ENCODE data around the gene POMC.
"Not testable (repeated sequence)": the region's sequence is repeated elsewhere in the genome, so short reads cannot be mapped to it uniquely, and the experiment has no call there.

POMC gene

GRCh38 chr2:25164561-25164960 is 3.8 kb downstream of the POMC start:
- H3K27me3 ChIP-seq (ENCODE audit: control insufficient read depth in 5 of 5, insufficient read depth in 4 of 5, low read length in 5 of 5), result peaks cover 30 to 53% (median 33%) of the 10 kb centered on the region in 5 donors

GRCh38 chr2:25162061-25162460 is 6.3 kb downstream of the POMC start:
- H3K27ac ChIP-seq (ENCODE audit: low read depth, low read length), result not testable (repeated sequence)
- H3K4me3 ChIP-seq (ENCODE audit: low read depth in 1 of 5, low read length in 5 of 5), result peak overlapping the region in 4 of 5 donors; percentile 56 to 77 (median 65)

More at GRCh38 chr2:25164561-25164960, 3.8 kb downstream of the POMC start:
- Histone ChIP-seq H3K9me3 (ENCODE audit: control insufficient read depth in 5 of 5, low read length in 5 of 5) (no peaks in the 10 kb centered on the region), H3K27ac (ENCODE audit: low read depth, low read length) (no peak overlapping the region), H3K9ac (ENCODE audit: low read length in 5 of 5) (no peak overlapping the region), H3K4me1 (ENCODE audit: control insufficient read depth in 5 of 5, insufficient read depth in 5 of 5, low read length in 5 of 5) (peaks cover 2 to 26% (median 17%) of the 10 kb centered on the region in 5 donors), H3K4me3 (ENCODE audit: low read depth in 1 of 5, low read length in 5 of 5) (no peak overlapping the region), H3K36me3 (ENCODE audit: control insufficient read depth in 5 of 5, insufficient read depth in 5 of 5, low read length in 5 of 5) (no peaks in the 10 kb centered on the region)

GRCh38 chr2:25161055-25161781 is 7.2 kb downstream of the POMC start:
- Histone ChIP-seq H3K36me3 (ENCODE audit: control insufficient read depth in 5 of 5, insufficient read depth in 5 of 5, low read length in 5 of 5) (peaks cover 0 to 4% (median 0%) of the 10 kb centered on the region in 5 donors), H3K9me3 (ENCODE audit: control insufficient read depth in 5 of 5, low read length in 5 of 5) (no peaks in the 10 kb centered on the region), H3K27me3 (ENCODE audit: control insufficient read depth in 5 of 5, insufficient read depth in 4 of 5, low read length in 5 of 5) (peaks cover 6 to 22% (median 18%) of the 10 kb centered on the region in 5 donors), H3K9ac (ENCODE audit: low read length in 5 of 5) (peak overlapping the region in 3 of 5 donors; percentile 9 to 56 (median 39)), H3K4me3 (ENCODE audit: low read depth in 1 of 5, low read length in 5 of 5) (peak overlapping the region in 4 of 5 donors; percentile 57 to 77 (median 65)), H3K27ac (ENCODE audit: low read depth, low read length) (no peak overlapping the region), H3K4me1 (ENCODE audit: control insufficient read depth in 5 of 5, insufficient read depth in 5 of 5, low read length in 5 of 5) (peaks cover 2 to 15% (median 10%) of the 10 kb centered on the region in 5 donors)

More at GRCh38 chr2:25162061-25162460, 6.3 kb downstream of the POMC start:
- Histone ChIP-seq H3K4me1 (ENCODE audit: control insufficient read depth in 5 of 5, insufficient read depth in 5 of 5, low read length in 5 of 5) (peaks cover 2 to 15% (median 10%) of the 10 kb centered on the region in 5 donors), H3K27me3 (ENCODE audit: control insufficient read depth in 5 of 5, insufficient read depth in 4 of 5, low read length in 5 of 5) (peaks cover 12 to 29% (median 22%) of the 10 kb centered on the region in 5 donors)
- not testable (repeated sequence) for H3K9me3 ChIP-seq (ENCODE audit: control insufficient read depth in 5 of 5, low read length in 5 of 5); H3K36me3 ChIP-seq (ENCODE audit: control insufficient read depth in 5 of 5, insufficient read depth in 5 of 5, low read length in 5 of 5); H3K9ac ChIP-seq (ENCODE audit: low read length in 5 of 5)

DNA sequence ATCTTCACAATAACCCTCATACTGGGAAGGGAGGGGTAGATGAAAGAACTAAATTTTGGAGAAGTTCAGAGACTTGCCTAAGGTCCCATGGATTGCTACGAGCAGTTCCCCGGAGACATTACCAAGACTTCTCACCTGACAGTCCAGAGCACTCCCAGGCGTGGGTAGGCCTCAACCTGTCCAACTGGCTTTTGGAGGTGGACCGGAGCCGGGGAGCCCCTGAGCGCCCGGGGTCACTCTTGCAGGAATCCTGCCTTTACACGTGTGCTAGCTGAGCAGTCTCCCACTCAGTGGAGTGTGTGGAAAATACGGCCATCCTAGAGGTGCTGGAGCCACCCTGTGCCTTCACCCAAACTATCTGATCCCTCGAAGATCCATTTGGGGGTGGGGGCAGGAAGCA is 8.0 kb downstream of the POMC start:
- H3K36me3 ChIP-seq (ENCODE audit: control insufficient read depth in 5 of 5, insufficient read depth in 5 of 5, low read length in 5 of 5), result peaks cover 0 to 6% (median 0%) of the 10 kb centered on the region in 5 donors
- H3K9me3 ChIP-seq (ENCODE audit: control insufficient read depth in 5 of 5, low read length in 5 of 5), result no peaks in the 10 kb centered on the region
- no peak overlapping the region for H3K9ac ChIP-seq (ENCODE audit: low read length in 5 of 5)
- H3K27ac ChIP-seq (ENCODE audit: low read depth, low read length), result no peak overlapping the region
- peak overlapping the region in 3 of 5 donors; percentile 57 to 77 (median 72) for H3K4me3 ChIP-seq (ENCODE audit: low read depth in 1 of 5, low read length in 5 of 5)
- H3K27me3 ChIP-seq (ENCODE audit: control insufficient read depth in 5 of 5, insufficient read depth in 4 of 5, low read length in 5 of 5), result peaks cover 0 to 16% (median 11%) of the 10 kb centered on the region in 5 donors
- H3K4me1 ChIP-seq (ENCODE audit: control insufficient read depth in 5 of 5, insufficient read depth in 5 of 5, low read length in 5 of 5), result peaks cover 2 to 15% (median 10%) of the 10 kb centered on the region in 5 donors

GRCh38 chr2:25159949-25160348 is 8.4 kb downstream of the POMC start:
- no peak overlapping the region for H3K9ac ChIP-seq (ENCODE audit: low read length in 5 of 5)
- no peak overlapping the region for H3K27ac ChIP-seq (ENCODE audit: low read depth, low read length)
- H3K4me3 ChIP-seq (ENCODE audit: low read depth in 1 of 5, low read length in 5 of 5), result no peak overlapping the region
- H3K36me3 ChIP-seq (ENCODE audit: control insufficient read depth in 5 of 5, insufficient read depth in 5 of 5, low read length in 5 of 5), result peaks cover 0 to 6% (median 0%) of the 10 kb centered on the region in 5 donors
- peaks cover 2 to 15% (median 10%) of the 10 kb centered on the region in 5 donors for H3K4me1 ChIP-seq (ENCODE audit: control insufficient read depth in 5 of 5, insufficient read depth in 5 of 5, low read length in 5 of 5)
- H3K27me3 ChIP-seq (ENCODE audit: control insufficient read depth in 5 of 5, insufficient read depth in 4 of 5, low read length in 5 of 5), result peaks cover 0 to 13% (median 8%) of the 10 kb centered on the region in 5 donors
- H3K9me3 ChIP-seq (ENCODE audit: control insufficient read depth in 5 of 5, low read length in 5 of 5), result no peaks in the 10 kb centered on the region

- Histone ChIP-seq H3K4me1 (ENCODE audit: control insufficient read depth in 5 of 5, insufficient read depth in 5 of 5, low read length in 5 of 5) (peaks cover 2 to 15% (median 10%) of the 10 kb centered on the region in 5 donors), H3K9ac (ENCODE audit: low read length in 5 of 5) (no peak overlapping the region)
Observed at GRCh38 chr2:25158096-25158852, 10.1 kb downstream of the POMC start.

DNA sequence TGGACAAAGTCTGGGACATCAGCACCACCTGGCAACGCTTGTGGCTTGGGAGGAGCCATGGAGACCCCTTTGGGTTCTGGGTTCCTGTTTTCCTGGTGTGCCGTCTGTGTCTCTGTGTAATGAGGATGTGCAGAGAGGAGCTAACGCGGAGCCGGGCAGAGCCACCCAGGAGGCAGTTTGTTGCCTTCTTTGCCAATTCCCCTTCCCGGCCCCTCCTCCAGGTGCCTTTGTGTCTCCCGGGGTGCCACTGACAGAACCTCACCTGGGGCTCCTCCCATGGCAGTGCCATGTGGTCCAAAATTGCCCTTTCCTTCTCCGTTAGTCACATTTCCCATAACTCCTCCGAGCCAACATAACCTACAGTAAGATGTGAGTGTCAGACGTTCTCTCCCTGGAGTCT is 13.0 kb downstream of the POMC start:
- no peak overlapping the region for H3K27ac ChIP-seq (ENCODE audit: low read depth, low read length)
- H3K4me1 ChIP-seq (ENCODE audit: control insufficient read depth in 5 of 5, insufficient read depth in 5 of 5, low read length in 5 of 5), result no peaks in the 10 kb centered on the region
- H3K4me3 ChIP-seq (ENCODE audit: low read depth in 1 of 5, low read length in 5 of 5), result no peak overlapping the region
- no peaks in the 10 kb centered on the region for H3K27me3 ChIP-seq (ENCODE audit: control insufficient read depth in 5 of 5, insufficient read depth in 4 of 5, low read length in 5 of 5)
- peaks cover 0 to 23% (median 0%) of the 10 kb centered on the region in 5 donors for H3K36me3 ChIP-seq (ENCODE audit: control insufficient read depth in 5 of 5, insufficient read depth in 5 of 5, low read length in 5 of 5)
- H3K9ac ChIP-seq (ENCODE audit: low read length in 5 of 5), result no peak overlapping the region
- no peaks in the 10 kb centered on the region for H3K9me3 ChIP-seq (ENCODE audit: control insufficient read depth in 5 of 5, low read length in 5 of 5)

More at GRCh38 chr2:25158096-25158852, 10.1 kb downstream of the POMC start:
- Histone ChIP-seq H3K27ac (ENCODE audit: low read depth, low read length) (no peak overlapping the region), H3K27me3 (ENCODE audit: control insufficient read depth in 5 of 5, insufficient read depth in 4 of 5, low read length in 5 of 5) (peaks cover 0 to 5% (median 0%) of the 10 kb centered on the region in 5 donors), H3K4me3 (ENCODE audit: low read depth in 1 of 5, low read length in 5 of 5) (no peak overlapping the region), H3K36me3 (ENCODE audit: control insufficient read depth in 5 of 5, insufficient read depth in 5 of 5, low read length in 5 of 5) (peaks cover 0 to 19% (median 0%) of the 10 kb centered on the region in 5 donors), H3K9me3 (ENCODE audit: control insufficient read depth in 5 of 5, low read length in 5 of 5) (no peaks in the 10 kb centered on the region)

DNA sequence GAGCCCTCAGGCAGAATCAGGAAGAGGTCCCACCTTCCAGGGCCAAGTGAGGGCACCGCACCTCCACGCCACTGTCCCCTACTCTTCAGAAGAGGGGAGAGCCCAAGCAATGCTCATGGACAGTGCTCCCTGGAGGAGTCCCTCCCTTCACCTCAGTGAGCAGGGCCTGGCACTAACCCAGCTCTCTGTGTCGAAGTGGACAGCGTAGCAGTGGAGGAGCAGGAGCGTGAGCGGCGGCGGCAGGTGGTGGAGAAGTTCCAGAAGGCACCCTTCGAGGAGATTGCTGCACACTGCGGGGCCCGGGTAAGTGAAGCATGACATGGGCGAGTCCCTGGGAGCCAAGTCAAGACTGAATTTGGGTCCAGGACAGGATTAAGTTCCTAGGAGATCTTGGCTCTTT is 16.7 kb downstream of the POMC start:
- no peak overlapping the region for H3K4me3 ChIP-seq (ENCODE audit: low read depth in 1 of 5, low read length in 5 of 5)
- no peak overlapping the region for H3K27ac ChIP-seq (ENCODE audit: low read depth, low read length)
- no peaks in the 10 kb centered on the region for H3K27me3 ChIP-seq (ENCODE audit: control insufficient read depth in 5 of 5, insufficient read depth in 4 of 5, low read length in 5 of 5)
- no peaks in the 10 kb centered on the region for H3K4me1 ChIP-seq (ENCODE audit: control insufficient read depth in 5 of 5, insufficient read depth in 5 of 5, low read length in 5 of 5)
- no peaks in the 10 kb centered on the region for H3K9me3 ChIP-seq (ENCODE audit: control insufficient read depth in 5 of 5, low read length in 5 of 5)
- H3K9ac ChIP-seq (ENCODE audit: low read length in 5 of 5), result no peak overlapping the region
- H3K36me3 ChIP-seq (ENCODE audit: control insufficient read depth in 5 of 5, insufficient read depth in 5 of 5, low read length in 5 of 5), result peaks cover 0 to 22% (median 0%) of the 10 kb centered on the region in 5 donors

DNA sequence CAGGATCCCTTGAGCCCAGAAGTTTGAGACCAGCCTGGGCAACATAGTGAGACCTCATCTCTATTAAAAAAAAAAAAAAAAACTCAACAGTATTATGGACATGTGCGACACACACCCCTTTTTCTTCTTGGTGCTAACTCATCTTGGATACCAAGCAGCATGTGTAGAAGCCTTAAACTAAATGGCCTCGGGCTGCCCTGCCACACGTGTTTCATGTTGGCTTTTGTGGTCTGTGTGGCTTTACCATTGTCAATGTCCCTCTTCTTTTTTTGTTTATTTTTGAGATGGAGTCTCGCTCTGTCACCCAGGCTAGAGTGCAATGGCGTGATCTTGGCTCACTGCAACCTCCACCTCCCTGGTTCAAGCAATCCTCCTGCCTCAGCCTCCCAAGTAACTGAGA is 17.4 kb downstream of the POMC start:
- not testable (repeated sequence) for H3K27me3 ChIP-seq (ENCODE audit: control insufficient read depth in 5 of 5, insufficient read depth in 4 of 5, low read length in 5 of 5); H3K27ac ChIP-seq (ENCODE audit: low read depth, low read length); H3K4me3 ChIP-seq (ENCODE audit: low read depth in 1 of 5, low read length in 5 of 5); H3K4me1 ChIP-seq (ENCODE audit: control insufficient read depth in 5 of 5, insufficient read depth in 5 of 5, low read length in 5 of 5); H3K9ac ChIP-seq (ENCODE audit: low read length in 5 of 5); H3K9me3 ChIP-seq (ENCODE audit: control insufficient read depth in 5 of 5, low read length in 5 of 5)
- peaks cover 0 to 22% (median 0%) of the 10 kb centered on the region in 5 donors for H3K36me3 ChIP-seq (ENCODE audit: control insufficient read depth in 5 of 5, insufficient read depth in 5 of 5, low read length in 5 of 5)

DNA sequence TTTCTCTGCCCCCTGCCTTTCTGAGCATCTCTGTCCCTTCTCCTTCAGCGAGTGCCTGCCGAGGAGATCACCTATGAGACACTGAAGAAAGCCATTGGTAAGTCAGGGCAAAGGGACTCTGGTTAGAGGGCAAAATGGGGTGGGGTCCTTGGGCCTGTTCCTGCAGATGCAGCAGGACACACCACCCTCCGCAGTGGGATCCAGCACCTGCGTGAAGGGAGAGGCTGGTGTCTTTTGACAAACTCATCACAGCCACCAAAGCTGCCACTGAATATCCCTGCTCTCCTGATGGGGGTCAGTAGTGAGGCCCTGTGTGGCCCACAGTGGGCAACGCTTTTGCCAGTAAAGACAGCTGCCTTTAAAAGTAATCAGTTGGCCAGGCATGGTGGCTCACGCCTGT is 18.7 kb downstream of the POMC start:
- no peak overlapping the region for H3K4me3 ChIP-seq (ENCODE audit: low read depth in 1 of 5, low read length in 5 of 5)
- H3K4me1 ChIP-seq (ENCODE audit: control insufficient read depth in 5 of 5, insufficient read depth in 5 of 5, low read length in 5 of 5), result no peaks in the 10 kb centered on the region
- no peak overlapping the region for H3K9ac ChIP-seq (ENCODE audit: low read length in 5 of 5)
- no peaks in the 10 kb centered on the region for H3K9me3 ChIP-seq (ENCODE audit: control insufficient read depth in 5 of 5, low read length in 5 of 5)
- peaks cover 0 to 25% (median 0%) of the 10 kb centered on the region in 5 donors for H3K36me3 ChIP-seq (ENCODE audit: control insufficient read depth in 5 of 5, insufficient read depth in 5 of 5, low read length in 5 of 5)
- no peak overlapping the region for H3K27ac ChIP-seq (ENCODE audit: low read depth, low read length)
- no peaks in the 10 kb centered on the region for H3K27me3 ChIP-seq (ENCODE audit: control insufficient read depth in 5 of 5, insufficient read depth in 4 of 5, low read length in 5 of 5)

All from subcutaneous abdominal adipose tissue (tissue), 5 donors.